Umbilical cord (tissue), 2 donors: ENCODE results near the gene PRKG1. TPM values are rescaled to one million over a fixed set of nuclear protein-coding genes. Genes with fewer than 3 reads are reported as not detected.

Experiments used
- DNase-seq: peaks from one replicate; pipeline ENCODE4 v3.0.0-alpha.2; 2015; ENCODE audit warnings: low spot score
- total RNA-seq: library from RNA; depleted of rRNA; stranded (reverse); fragments of >200 nt; gene quantifications from one replicate; pipeline ENCODE4 v1.2.3, GENCODE V29; 2014; ENCODE audit warnings: low replicate concordance; ENCODE audit not compliant: insufficient read depth

The PRKG1 gene
- total RNA-seq, 1 donor from 2014 or later: 144 TPM

GRCh38 chr10:52250510-52250909 is 1176.2 kb downstream of the PRKG1 start:
- no peak for DNase-seq

- DNase-seq: no peak
These were observed 1178.0 kb downstream of the PRKG1 start for GRCh38 chr10:52252307-52252706.

- no peak for DNase-seq
These were observed 1182.8 kb downstream of the PRKG1 start for GRCh38 chr10:52256832-52257691.

- no peak for DNase-seq
These were observed 1183.4 kb downstream of the PRKG1 start for GRCh38 chr10:52257692-52258075.

GRCh38 chr10:52258799-52259425 is 1184.6 kb downstream of the PRKG1 start:
- no peak for DNase-seq

- no peak for DNase-seq
These were observed 1185.1 kb downstream of the PRKG1 start for GRCh38 chr10:52259426-52259812.

- DNase-seq: no peak
These were observed 1187.1 kb downstream of the PRKG1 start for GRCh38 chr10:52261362-52261761.

- no peak for DNase-seq
These were observed 1191.0 kb downstream of the PRKG1 start for GRCh38 chr10:52265131-52265926.

- DNase-seq: no peak
These were observed 1192.6 kb downstream of the PRKG1 start for GRCh38 chr10:52266858-52267257.

GRCh38 chr10:52268790-52269189 is 1194.5 kb downstream of the PRKG1 start:
- no peak for DNase-seq

GRCh38 chr10:52269233-52269632 is 1194.9 kb downstream of the PRKG1 start:
- DNase-seq: no peak

- no peak for DNase-seq
These were observed 1201.9 kb downstream of the PRKG1 start for GRCh38 chr10:52276163-52276562.

- DNase-seq: no peak
These were observed 1202.7 kb downstream of the PRKG1 start for GRCh38 chr10:52276986-52277385.

- DNase-seq: no peak
These were observed 1205.3 kb downstream of the PRKG1 start for GRCh38 chr10:52279546-52279945.

- DNase-seq: no peak
These were observed 1205.8 kb downstream of the PRKG1 start for GRCh38 chr10:52280051-52280450.

GRCh38 chr10:52283174-52283573 is 1208.9 kb downstream of the PRKG1 start:
- no peak for DNase-seq

- no peak for DNase-seq
These were observed 1210.2 kb downstream of the PRKG1 start for GRCh38 chr10:52284416-52285013.

GRCh38 chr10:52287866-52288265 is 1213.6 kb downstream of the PRKG1 start:
- no peak for DNase-seq

- no peak for DNase-seq
These were observed 1223.5 kb downstream of the PRKG1 start for GRCh38 chr10:52297747-52298146.

- DNase-seq: no peak
These were observed 1226.5 kb downstream of the PRKG1 start for GRCh38 chr10:52300599-52301277.
